ENCODE results near the gene ADTRP.

The ADTRP gene

GRCh38 chr6:11755725-11756124 is 22.9 kb downstream of the ADTRP start:
- DNase-seq (ENCODE audit: low spot score), result no peak

GRCh38 chr6:11754625-11755271 is 23.9 kb downstream of the ADTRP start:
- DNase-seq (ENCODE audit: low spot score), result no peak

GRCh38 chr6:11753798-11754197 is 24.8 kb downstream of the ADTRP start:
- DNase-seq (ENCODE audit: low spot score), result no peak

- no peak for DNase-seq (ENCODE audit: low spot score)
These were observed 26.2 kb downstream of the ADTRP start for GRCh38 chr6:11752360-11752759.

- no peak for DNase-seq (ENCODE audit: low spot score)
These were observed 27.9 kb downstream of the ADTRP start for GRCh38 chr6:11750682-11751081.

DNA sequence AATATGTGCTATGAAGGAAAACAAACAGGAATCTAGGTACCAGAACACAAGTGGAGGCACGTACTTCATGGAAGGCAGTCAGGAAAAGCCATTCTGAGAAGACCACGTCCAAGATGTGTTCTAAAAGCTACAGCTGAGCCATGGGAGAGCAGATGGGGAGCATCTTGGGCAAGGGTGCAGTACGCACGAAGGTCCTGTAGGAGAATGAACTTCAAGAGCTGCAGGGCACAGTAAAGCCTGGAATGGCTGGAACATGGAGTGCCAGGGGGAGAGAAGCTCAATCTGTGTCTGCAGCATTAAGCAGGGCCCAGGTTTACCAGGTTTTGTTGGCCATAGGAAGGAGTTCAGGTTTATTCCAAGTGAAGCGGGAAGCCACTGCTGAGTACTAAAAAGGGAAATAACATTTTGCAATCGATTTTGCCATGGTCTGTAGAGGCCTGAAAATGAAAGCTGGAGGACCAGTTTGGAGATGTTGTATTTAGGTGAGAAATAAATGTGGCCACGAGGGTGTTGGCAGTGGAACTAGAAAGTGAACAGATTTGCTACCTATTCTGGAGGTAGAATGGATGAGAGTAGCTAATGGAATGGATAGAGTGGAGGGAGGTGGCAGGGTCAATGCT is 29.9 kb downstream of the ADTRP start:
- no peak for DNase-seq (ENCODE audit: low spot score)

- DNase-seq (ENCODE audit: low spot score), result no peak
These were observed 31.6 kb downstream of the ADTRP start for GRCh38 chr6:11747021-11747420.

DNA sequence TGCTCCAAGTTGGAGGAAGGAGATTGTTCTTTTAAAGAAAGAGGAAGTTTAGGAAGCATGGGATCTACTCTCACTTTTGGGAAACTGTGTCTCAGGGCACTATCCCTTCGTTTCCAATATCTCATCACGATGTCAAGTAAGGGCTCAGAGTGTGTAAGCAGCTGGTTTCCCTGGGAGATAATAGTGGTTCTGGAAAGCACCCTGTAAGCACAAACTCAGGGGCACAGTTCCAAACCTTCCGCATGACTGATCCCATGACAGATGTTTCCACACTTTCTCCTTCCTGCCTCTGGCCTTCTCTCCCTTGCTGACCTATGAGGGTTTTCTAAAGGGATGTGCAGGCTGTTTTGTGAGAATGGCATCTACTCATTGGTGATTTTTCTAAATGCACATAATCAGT is 33.9 kb downstream of the ADTRP start:
- DNase-seq (ENCODE audit: low spot score), result no peak

DNA sequence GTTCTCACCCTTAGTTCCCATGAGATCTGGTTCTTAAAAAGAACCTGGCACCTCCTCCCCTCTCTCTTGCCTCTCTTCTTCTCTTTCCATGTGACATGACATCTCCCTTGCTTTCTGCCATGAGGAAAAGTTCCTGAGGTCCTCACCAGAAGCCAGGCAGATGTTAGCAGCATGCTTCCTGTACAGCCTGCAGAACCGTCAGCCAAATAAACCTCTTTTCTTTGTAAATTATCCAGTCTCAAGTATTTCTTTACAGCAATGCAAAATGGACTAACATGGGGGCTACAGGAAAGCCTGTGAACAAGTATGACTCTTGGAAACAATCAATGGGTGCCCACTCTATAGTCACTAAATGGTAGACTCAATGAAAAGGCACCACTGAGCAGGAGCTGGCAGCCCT is 34.5 kb downstream of the ADTRP start:
- no peak for DNase-seq (ENCODE audit: low spot score)

GRCh38 chr6:11740875-11741274 is 37.7 kb downstream of the ADTRP start:
- no peak for DNase-seq (ENCODE audit: low spot score)

DNA sequence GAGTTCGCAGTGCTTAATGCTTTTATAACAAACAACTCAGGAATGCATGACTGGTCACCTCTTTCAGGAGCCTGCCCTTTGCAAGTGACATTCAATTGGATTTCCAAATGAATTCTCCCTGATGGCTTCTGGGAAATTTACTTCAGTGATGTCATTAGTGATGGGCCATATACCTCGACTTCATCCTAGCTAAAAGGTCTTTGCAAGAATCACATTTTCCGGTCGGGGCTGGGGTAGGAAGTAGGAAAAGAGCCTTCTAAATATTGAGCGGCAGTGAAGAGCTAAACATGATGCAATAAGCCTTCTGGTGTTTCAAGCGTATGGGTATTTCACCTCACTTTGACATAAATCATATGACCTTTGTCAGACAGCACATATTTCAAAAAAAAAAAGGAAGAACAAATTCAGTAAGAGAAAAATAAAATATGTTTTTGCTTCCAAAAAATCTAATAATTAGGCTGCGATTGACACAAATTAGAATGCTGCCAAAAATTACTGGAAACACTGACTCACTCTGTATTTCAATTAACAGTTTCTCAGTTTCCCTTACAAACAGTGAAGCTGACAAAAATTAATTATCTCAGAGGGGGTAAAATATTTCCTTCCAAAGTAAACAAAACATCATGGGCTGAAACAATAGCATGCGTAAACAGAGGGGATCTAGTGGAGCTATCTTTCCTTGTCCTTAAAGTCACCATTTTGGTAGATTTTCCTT is 39.8 kb downstream of the ADTRP start:
- DNase-seq (ENCODE audit: low spot score), result no peak

DNA sequence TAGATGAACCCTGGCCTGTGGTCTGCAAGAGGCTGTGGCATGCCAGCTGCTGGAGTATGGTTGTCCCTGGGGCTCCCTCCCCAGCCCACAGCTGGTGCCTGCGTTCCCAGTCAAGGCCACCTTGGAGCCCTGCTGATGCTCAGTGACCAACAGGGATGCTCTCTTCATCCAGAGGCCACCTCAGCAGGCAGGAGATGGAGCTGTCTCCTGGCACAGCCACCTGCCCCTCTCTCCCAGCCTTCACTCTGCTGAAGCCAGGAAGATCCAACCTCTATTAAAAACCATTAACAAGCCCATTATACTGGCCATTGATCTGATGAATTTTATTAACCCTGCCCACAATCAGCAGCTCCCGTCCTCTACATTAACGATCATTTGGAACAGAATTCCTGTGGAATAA is 40.4 kb downstream of the ADTRP start:
- no peak for DNase-seq (ENCODE audit: low spot score)

- DNase-seq (ENCODE audit: low spot score), result no peak
These were observed 42.0 kb downstream of the ADTRP start for GRCh38 chr6:11736601-11737000.

DNA sequence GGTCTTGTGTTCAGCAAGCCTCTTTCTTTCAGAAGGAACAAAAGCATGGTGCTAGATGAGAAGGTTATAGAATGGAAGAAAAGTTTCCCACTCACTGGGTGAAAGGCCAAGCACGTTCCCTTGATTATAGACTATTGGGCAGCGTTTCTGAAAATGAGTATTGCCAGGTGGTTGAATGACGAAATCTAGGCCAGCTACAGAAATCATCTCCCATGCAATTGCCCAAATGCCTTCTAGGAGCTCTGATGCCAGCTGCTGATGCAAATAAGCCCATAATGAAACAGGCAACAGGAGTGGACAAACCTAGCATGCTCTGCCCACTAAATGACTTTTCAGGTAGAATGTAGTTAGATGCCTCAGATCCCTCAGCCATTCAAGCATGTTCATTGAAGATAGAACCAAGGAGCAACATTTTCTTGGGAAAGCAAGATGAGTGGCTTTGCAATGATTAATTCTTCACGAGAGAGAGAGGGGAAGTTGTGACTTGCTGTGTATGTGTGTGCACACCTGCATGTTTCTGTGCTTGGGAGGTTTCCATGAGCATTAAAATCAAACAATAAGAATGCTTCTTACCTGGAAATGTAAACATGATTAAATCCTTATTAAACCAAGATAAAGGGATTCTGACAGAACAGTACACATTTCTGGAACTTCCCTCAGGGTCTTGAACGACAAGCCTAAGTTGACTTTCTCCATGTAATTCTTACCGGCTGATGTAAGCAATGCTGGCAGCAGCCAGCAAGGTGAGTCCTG is 43.6 kb downstream of the ADTRP start:
- DNase-seq (ENCODE audit: low spot score), result no peak

DNA sequence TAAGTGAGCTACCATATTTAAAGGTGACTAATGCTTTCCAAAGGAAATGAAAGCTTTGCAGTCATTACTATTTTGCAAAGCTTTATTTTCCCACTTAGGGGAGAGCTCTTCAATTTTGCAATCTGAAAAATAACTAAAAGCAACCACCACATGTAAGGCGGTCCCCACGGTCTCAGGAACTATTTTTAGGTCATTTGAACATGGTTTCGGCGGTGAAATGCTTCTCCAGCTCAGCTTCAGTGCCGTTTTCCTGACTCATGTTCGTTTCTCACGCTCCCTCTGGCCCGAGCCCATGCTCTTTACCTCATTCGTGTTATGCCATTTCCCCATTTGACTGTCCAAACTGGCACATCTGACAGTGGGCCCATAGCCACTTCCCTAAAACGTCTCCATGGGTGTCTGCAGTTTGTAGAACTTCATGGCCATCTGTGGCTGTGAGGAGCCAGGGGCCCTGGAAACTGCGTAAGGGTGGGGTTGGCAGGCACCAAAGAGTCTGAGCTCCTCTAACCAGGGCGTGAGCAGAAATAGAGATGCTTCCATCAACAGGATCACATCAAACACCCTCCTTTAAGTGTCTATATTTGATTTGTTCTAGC is 46.5 kb downstream of the ADTRP start:
- peak; percentile 81 for DNase-seq (ENCODE audit: low spot score)

DNA sequence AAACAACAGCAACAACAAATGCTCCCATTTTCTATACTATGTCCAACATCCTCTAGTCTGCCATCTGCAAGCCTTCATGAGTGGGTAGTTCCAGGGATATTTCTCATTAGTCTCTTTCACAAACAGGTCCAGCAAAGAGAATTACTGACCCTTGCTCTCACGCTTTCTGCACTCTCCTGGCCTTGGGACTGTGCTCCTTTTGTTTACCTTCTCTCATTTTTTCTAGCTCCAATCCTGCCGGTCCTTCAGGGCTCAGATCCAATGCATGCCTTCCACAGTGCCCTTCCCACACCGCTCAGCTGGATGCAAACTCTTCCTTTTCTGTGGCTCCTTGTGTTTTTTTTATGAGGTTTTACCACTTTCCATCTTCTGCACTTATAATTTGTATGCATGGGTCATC is 47.2 kb downstream of the ADTRP start:
- no peak for DNase-seq (ENCODE audit: low spot score)

DNA sequence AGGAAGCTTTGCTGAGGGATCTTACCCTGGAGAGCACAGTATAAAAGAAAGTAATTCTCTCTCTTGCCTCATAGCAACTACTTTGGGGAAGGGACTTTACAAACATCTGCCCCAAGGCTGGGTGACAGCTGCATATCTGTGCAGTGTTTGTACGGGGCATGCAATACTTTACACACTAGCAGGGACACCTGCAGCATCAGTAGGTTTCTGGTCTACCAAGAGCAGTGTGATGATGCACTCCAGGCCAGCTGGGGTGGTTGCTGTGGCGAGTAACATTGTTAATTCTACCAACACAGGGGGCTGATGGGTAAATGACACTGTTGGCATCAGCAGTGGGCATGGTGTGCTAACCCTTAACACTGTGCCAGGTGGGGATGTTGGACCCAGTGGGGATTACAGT is 48.0 kb downstream of the ADTRP start:
- no peak for DNase-seq (ENCODE audit: low spot score)

- DNase-seq (ENCODE audit: low spot score), result no peak
These were observed 49.5 kb downstream of the ADTRP start for GRCh38 chr6:11729076-11729475.

- no peak for DNase-seq (ENCODE audit: low spot score)
These were observed 50.3 kb downstream of the ADTRP start for GRCh38 chr6:11727998-11728961.

GRCh38 chr6:11727346-11727997 is 51.1 kb downstream of the ADTRP start:
- no peak for DNase-seq (ENCODE audit: low spot score)

DNA sequence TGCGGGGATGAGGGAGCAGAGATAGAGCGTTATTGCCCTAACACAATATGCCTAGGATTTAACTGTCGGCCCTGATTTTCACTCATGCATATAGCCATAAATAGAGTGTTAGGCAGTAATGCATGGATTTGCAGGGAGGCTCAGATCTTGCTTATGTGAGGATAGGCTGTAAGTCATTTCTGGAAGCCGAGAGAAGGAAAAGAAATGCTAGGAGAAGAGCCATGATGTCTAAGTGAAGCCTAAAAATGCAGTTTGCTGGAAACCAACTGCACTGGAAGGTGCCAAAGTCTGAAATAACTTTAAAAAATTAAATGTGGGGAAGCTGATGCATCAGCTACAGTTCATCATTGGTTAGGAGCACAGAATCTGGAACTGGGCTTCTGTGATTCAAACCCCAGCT is 54.3 kb downstream of the ADTRP start:
- no peak for DNase-seq (ENCODE audit: low spot score)
